HG03060 (cell line): ENCODE data around the gene HSD17B4.
"Not testable (repeated sequence)": the region's sequence is repeated elsewhere in the genome, so short reads cannot be mapped to it uniquely, and the experiment has no call there.

Experiments used
- ATAC-seq: cut with Tn5 transposase; IDR thresholded peaks from one replicate; pipeline ENCODE4 v1.9.1; 2021; ENCODE audit warnings: low read depth, moderate number of reproducible peaks; ENCODE audit not compliant: unreplicated experiment

The HSD17B4 gene

GRCh38 chr5:119473241-119473640 is 20.9 kb downstream of the HSD17B4 start:
- ATAC-seq: no peak

- ATAC-seq: no peak
Observed at GRCh38 chr5:119476341-119476740, 24.0 kb downstream of the HSD17B4 start.

DNA sequence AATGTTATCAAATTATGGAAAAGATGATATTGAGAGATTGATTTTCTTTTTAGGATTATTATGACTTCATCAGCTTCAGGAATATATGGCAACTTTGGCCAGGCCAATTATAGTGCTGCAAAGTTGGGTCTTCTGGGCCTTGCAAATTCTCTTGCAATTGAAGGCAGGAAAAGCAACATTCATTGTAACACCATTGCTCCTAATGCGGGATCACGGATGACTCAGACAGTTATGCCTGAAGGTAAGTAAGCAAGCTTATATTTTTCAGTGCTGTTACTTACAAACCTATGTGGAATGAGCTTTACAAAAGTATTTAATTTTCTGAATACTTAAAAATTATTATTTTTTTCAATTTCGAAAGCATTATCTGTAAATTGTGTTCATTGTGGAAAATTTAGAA is 26.5 kb downstream of the HSD17B4 start:
- no peak for ATAC-seq

- not testable (repeated sequence) for ATAC-seq
Observed at GRCh38 chr5:119480629-119481028, 28.3 kb downstream of the HSD17B4 start.

GRCh38 chr5:119483155-119483554 is 30.9 kb downstream of the HSD17B4 start:
- no peak for ATAC-seq

DNA sequence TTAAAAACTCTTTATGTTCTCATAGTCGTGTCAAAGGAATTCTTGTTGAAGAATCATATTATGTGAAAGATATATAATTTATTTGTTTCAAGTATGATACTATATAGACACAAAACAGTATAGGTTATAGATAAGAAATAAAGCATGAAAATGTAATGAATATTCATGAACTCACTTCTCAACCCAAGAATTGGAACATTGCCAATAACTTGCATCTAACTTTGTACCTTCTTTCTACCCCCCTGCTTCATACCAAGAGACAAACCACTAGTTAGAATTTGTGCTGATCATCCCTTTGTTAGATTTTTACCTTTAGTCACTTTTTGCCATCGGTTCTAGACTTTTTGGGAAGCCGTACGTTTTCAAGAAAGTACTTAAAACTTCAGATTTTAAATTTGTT is 32.6 kb downstream of the HSD17B4 start:
- ATAC-seq: no peak

DNA sequence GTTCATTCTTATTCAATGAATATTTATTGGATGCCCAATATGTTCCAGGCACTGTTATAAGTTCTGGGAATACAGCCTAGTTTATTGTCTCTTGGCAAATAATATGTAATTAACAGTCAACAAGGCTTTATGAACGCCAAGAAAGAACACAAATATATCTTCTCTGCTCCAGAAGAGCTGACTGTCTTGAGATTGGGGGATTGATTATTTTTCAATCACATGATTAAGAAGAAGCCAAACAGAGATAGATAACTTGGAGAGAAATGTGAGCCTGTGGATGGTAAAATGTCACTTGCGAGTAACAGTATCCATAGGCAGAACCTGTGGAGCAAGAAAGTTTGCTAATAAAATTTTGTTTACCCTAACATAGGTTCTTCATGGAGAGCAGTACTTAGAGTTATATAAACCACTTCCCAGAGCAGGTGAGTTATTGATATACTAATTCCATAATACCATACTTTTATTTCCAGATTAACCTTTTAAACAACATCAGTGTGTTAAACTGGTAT is 49.4 kb downstream of the HSD17B4 start:
- ATAC-seq: no peak

DNA sequence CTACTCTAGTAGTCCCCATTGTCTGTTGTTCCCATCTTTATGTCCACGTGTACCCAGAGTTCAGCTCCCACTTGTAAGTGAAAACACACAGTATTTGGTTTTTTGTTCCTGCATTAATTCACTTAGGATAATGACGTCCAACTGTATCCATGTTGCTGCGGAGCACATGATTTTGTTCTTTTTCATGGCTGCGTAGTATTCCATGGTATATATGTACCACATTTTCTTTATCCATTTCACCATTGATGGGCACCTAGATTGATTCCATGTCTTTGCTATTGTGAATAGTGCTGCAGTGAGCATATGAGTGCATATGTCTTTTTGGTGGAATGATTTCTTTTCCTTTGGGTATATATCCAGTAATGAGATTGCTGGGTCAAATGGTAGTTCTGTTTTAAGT is 51.6 kb downstream of the HSD17B4 start:
- not testable (repeated sequence) for ATAC-seq

- ATAC-seq: no peak
Observed at GRCh38 chr5:119512277-119512676, 60.0 kb downstream of the HSD17B4 start.

DNA sequence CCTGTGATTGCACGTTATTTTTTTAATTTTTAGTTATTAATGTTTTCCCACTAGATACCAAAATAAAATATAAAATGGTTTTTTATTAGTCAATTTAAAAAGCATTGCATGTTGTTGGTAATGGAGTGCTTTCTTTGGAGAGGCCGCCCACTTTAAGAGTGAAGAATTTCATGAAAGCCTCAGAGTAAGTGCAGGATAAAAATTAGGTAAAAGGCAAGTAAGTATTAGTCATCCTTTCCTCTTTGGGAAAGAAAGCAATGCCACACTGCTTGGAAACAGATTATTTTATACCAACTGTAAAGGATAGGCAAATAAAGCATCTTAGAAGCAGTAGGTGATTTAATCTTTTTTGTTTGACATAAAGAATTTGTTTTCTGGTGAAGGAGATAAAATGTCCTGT is 62.9 kb downstream of the HSD17B4 start:
- ATAC-seq: no peak

DNA sequence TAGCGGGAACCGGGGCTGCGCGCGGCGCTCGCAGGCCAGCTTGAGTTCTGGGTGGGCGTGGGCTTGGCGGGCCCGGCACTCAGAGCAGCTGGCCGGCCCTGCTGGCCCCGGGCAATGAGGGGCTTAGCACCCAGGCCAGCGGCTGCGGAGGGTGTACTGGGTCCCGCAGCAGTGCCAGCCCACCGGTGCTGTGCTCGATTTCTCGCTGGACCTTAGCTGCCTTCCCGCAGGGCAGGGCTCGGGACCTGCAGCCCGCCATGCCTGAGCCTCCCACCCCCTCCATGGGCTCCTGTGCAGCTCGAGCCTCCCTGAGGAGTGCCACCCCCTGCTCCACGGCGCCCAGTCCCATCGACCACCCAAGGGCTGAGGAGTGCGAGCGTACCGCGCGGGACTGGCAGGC is 64.8 kb downstream of the HSD17B4 start:
- ATAC-seq: not testable (repeated sequence)

DNA sequence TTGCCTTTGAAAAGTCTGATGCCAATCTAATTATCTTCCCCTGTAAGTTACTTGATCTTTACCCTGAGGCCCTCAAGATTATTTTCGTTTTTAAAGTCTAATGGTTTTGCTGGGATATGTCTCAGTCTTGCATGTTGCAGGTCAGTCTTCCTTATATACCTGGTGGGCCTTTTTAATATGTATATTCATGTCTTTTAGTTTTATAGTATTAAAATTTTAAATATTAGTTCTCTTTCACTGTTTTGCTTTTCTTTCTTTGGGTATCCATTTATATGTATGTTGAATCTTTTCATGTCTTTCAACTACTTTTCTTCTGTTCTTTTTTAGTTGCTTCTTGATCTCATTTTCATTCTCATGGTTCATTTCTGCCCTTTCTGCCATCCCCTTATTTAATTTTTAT is 68.9 kb downstream of the HSD17B4 start:
- no peak for ATAC-seq

GRCh38 chr5:119522841-119523240 is 70.5 kb downstream of the HSD17B4 start:
- ATAC-seq: no peak

DNA sequence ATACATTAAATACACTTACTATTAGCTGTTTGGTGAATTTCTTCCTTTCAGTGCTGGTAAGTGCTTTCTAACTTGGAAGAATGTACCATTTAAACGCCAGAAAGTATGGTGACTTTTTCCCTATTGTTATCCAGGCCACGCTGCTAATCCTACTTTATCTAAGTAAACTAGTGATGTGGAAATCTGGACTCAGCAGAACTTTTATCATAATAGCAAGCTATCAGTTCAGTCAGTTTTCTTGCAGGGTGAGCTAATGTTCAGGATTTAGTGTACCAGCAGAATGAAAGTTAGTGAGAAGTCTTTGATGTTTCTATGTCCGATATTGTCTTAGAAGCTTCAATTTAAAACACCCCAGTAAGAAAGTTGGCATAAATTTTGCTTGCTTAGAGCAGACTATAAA is 72.2 kb downstream of the HSD17B4 start:
- ATAC-seq: no peak

DNA sequence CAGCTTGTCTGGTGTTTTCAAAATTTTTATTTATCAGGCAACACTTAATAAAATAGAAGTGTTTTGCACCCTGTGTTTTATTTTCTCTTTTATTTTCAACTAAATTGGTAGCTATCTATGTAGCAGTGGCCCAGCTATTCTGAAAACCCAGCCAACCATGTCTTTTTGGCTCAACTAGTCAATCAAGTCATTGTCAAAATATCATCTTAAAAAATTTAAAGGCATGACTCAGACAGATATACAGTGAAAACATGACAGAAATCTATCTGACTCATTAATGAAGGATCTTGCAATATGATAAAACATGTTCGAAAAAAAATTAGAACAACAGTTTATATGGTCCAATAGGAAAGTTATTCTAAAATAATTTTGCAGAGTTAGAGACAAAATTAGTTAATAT is 75.1 kb downstream of the HSD17B4 start:
- no peak for ATAC-seq

GRCh38 chr5:119529811-119530210 is 77.5 kb downstream of the HSD17B4 start:
- no peak for ATAC-seq

GRCh38 chr5:119532637-119533036 is 80.3 kb downstream of the HSD17B4 start:
- no peak for ATAC-seq

DNA sequence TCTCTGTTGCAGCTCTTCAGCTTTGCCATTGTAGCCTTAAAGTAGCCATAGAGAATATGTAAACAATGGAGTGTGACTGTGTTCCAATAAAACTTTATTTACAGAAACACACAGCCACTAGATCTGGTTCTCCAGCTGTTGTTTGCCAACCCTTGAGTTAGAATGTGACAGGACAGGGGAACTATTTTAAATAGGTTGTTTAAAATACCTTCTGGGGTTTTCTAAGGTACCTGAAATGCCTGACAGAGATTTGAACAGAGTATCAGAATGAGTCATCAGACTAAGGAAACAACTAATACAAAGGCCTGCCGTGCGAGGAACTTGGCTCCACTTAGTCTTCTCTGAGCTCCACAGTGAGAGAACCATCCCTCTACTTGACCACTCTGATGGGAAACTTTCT is 85.4 kb downstream of the HSD17B4 start:
- ATAC-seq: peak; percentile 99

DNA sequence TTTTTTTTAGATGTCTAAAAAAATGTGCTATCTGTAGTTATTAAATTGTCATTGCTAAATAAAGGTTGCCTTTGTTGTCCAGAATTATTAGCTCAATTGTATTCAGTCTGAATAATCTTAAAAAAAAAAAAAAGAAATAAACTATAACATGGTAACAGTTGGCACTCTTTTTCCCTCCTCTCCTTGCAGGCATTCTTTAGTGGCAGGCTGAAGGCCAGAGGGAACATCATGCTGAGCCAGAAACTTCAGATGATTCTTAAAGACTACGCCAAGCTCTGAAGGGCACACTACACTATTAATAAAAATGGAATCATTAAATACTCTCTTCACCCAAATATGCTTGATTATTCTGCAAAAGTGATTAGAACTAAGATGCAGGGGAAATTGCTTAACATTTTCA is 89.4 kb downstream of the HSD17B4 start:
- ATAC-seq: no peak

- no peak for ATAC-seq
Observed at GRCh38 chr5:119551819-119552218, 99.5 kb downstream of the HSD17B4 start.

- no peak for ATAC-seq
Observed at GRCh38 chr5:119554597-119554996, 102.3 kb downstream of the HSD17B4 start.

- no peak for ATAC-seq
Observed at GRCh38 chr5:119570910-119571309, 118.6 kb downstream of the HSD17B4 start.

DNA sequence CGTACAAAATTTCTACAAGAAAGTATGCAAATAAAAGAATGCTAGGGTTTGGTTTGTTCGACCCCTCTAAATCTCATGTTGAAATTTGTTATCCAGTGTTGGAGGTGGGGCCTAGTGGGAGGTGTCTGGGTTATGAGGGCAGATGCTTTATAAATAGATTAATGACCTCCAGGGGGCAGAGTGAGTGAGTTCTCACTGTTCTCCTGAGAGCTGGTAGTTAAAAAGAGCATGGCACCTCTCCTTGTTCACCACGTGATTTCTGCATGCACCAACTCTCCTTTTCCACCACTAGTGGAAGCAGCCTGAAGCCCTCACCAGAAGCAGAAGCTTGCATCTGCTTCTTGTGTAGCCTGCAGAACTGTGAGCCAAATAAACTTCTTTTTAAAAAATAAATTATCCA is 126.6 kb downstream of the HSD17B4 start:
- peak; percentile 42 for ATAC-seq
